Stimulated activated CD8-positive, alpha-beta memory T cell treated with anti-CD3 and anti-CD28 coated beads, Interleukin-12 subunit alpha, Interleukin-12 subunit beta, amount 100 ng/mL, for 24 hours (primary cell): ENCODE data around the gene TANC1.
"Not testable (repeated sequence)": the region's sequence is repeated elsewhere in the genome, so short reads cannot be mapped to it uniquely, and the experiment has no call there.

Experiments used
- DNase-seq: peaks from one replicate; pipeline ENCODE4 v3.0.0-alpha.2; 2020; ENCODE audit errors: extremely low read depth

TANC1 gene

GRCh38 chr2:159089543-159089942 is 121.1 kb downstream of the TANC1 start:
- DNase-seq, result no peak

GRCh38 chr2:159090514-159091201 is 122.2 kb downstream of the TANC1 start:
- no peak for DNase-seq

- DNase-seq, result no peak
Measured at GRCh38 chr2:159091381-159091780, 122.9 kb downstream of the TANC1 start.

- DNase-seq, result no peak
Measured at GRCh38 chr2:159091976-159092375, 123.5 kb downstream of the TANC1 start.

GRCh38 chr2:159093497-159093896 is 125.1 kb downstream of the TANC1 start:
- DNase-seq, result no peak

- DNase-seq, result no peak
Measured at GRCh38 chr2:159094173-159094737, 125.8 kb downstream of the TANC1 start.

GRCh38 chr2:159095813-159096212 is 127.4 kb downstream of the TANC1 start:
- DNase-seq, result no peak

- not testable (repeated sequence) for DNase-seq
Measured at GRCh38 chr2:159096302-159096855, 127.9 kb downstream of the TANC1 start.

- no peak for DNase-seq
Measured at GRCh38 chr2:159096901-159097300, 128.5 kb downstream of the TANC1 start.

- no peak for DNase-seq
Measured at GRCh38 chr2:159098361-159098760, 129.9 kb downstream of the TANC1 start.

GRCh38 chr2:159098921-159099411 is 130.5 kb downstream of the TANC1 start:
- DNase-seq, result no peak

GRCh38 chr2:159101755-159102489 is 133.5 kb downstream of the TANC1 start:
- DNase-seq, result no peak

GRCh38 chr2:159103411-159103810 is 135.0 kb downstream of the TANC1 start:
- no peak for DNase-seq

GRCh38 chr2:159106109-159106508 is 137.7 kb downstream of the TANC1 start:
- no peak for DNase-seq

- DNase-seq, result no peak
Measured at GRCh38 chr2:159108181-159108893, 139.9 kb downstream of the TANC1 start.

GRCh38 chr2:159109517-159109916 is 141.1 kb downstream of the TANC1 start:
- no peak for DNase-seq

GRCh38 chr2:159110784-159111183 is 142.3 kb downstream of the TANC1 start:
- DNase-seq, result no peak

GRCh38 chr2:159111346-159111927 is 143.0 kb downstream of the TANC1 start:
- DNase-seq, result no peak

- DNase-seq, result no peak
Measured at GRCh38 chr2:159114835-159115234, 146.4 kb downstream of the TANC1 start.

- no peak for DNase-seq
Measured at GRCh38 chr2:159116922-159117321, 148.5 kb downstream of the TANC1 start.

GRCh38 chr2:159117658-159118057 is 149.2 kb downstream of the TANC1 start:
- no peak for DNase-seq
